HEK293 (cell line): ENCODE data around the gene VAPA.

ENCODE experiments used
- CTCF ChIA-PET: fragments of 350-600 bp; formaldehyde crosslinking; extraction: SDS; loops from one replicate; lab custom pipeline; 2021; ENCODE audit warnings: antibody characterized with exemption; lab: Yijun Ruan, JAX
- POLR2A ChIA-PET: fragments of 300-600 bp; formaldehyde crosslinking; extraction: SDS; loops from one replicate; lab custom pipeline; 2020; ENCODE audit warnings: antibody characterized with exemption, inconsistent platforms; lab: Yijun Ruan, JAX
- H3K27ac ChIP-seq: fragments of 200-500 bp; sonication (Bioruptor generic); 2 replicates; pipeline ENCODE4 v1.5.1; 2014; ENCODE audit warnings: low read depth, low read length, control low read depth, inconsistent platforms; ENCODE audit errors: extremely low read depth
- H3K36me3 ChIP-seq, 2 experiments: fragments of 200-500 bp in 1 of 2; sonication (Bioruptor generic) in 1 of 2; 1 replicate in 1 of 2; 2 replicates in 1 of 2; pipeline ENCODE4 v1.5.1; 2014 to 2017; ENCODE audit warnings: inconsistent platforms in 2 of 2, low read length in 2 of 2; ENCODE audit not compliant: control insufficient read depth in 2 of 2, insufficient read depth in 1 of 2
- H3K4me1 ChIP-seq: fragments of 200-500 bp; sonication (Bioruptor generic); 2 replicates; pipeline ENCODE4 v1.5.1; 2014; ENCODE audit warnings: mild to moderate bottlenecking, low read length, inconsistent platforms; ENCODE audit not compliant: control insufficient read depth, insufficient read depth
- H3K4me3 ChIP-seq: 2 replicates; pipeline ENCODE4 v1.5.1; 2011; ENCODE audit warnings: low read depth, mild to moderate bottlenecking, control low read depth, low read length, moderate library complexity
- H3K9me3 ChIP-seq: fragments of 200-500 bp; sonication (Bioruptor generic); 2 replicates; pipeline ENCODE4 v1.5.1; 2014; ENCODE audit warnings: low read depth, low read length, inconsistent platforms; ENCODE audit not compliant: control insufficient read depth, insufficient read depth
- GFI1B ChIP-seq: fragments of 450-650 bp; formaldehyde crosslinking; IDR thresholded peaks from 2 replicates; pipeline ENCODE4 v1.5.1; 2016; ENCODE audit warnings: missing biosample characterization, missing genetic modification characterization
- MZF1 ChIP-seq: fragments of 450-650 bp; formaldehyde crosslinking; IDR thresholded peaks from 2 replicates; pipeline ENCODE4 v1.5.1; 2017; ENCODE audit warnings: missing biosample characterization, missing genetic modification characterization, borderline replicate concordance
- OVOL3 ChIP-seq: fragments of 450-650 bp; formaldehyde crosslinking; IDR thresholded peaks from 2 replicates; pipeline ENCODE4 v1.5.1; 2016; ENCODE audit warnings: missing biosample characterization, missing genetic modification characterization
- PATZ1 ChIP-seq: fragments of 450-650 bp; formaldehyde crosslinking; IDR thresholded peaks from 2 replicates; pipeline ENCODE4 v1.5.1; 2016; ENCODE audit warnings: missing biosample characterization, missing genetic modification characterization
- PRDM2 ChIP-seq: fragments of 450-650 bp; formaldehyde crosslinking; IDR thresholded peaks from 2 replicates; pipeline ENCODE4 v1.5.1; 2016; ENCODE audit warnings: missing biosample characterization, missing genetic modification characterization, borderline replicate concordance
- PRDM6 ChIP-seq: fragments of 450-650 bp; formaldehyde crosslinking; IDR thresholded peaks from 2 replicates; pipeline ENCODE4 v1.5.1; 2017; ENCODE audit warnings: missing biosample characterization, missing genetic modification characterization
- RBAK ChIP-seq: fragments of 450-650 bp; formaldehyde crosslinking; IDR thresholded peaks from 2 replicates; pipeline ENCODE4 v1.5.1; 2016; ENCODE audit warnings: missing biosample characterization, missing genetic modification characterization
- REPIN1 ChIP-seq: fragments of 450-650 bp; formaldehyde crosslinking; IDR thresholded peaks from 2 replicates; pipeline ENCODE4 v1.5.1; 2017; ENCODE audit warnings: missing biosample characterization, missing genetic modification characterization, low read depth
- TRIM28 ChIP-seq: IDR thresholded peaks from 2 replicates; pipeline ENCODE4 v1.6.1; 2011; ENCODE audit warnings: low read length, control low read depth, borderline replicate concordance
- ZBTB17 ChIP-seq: fragments of 450-650 bp; formaldehyde crosslinking; IDR thresholded peaks from 2 replicates; pipeline ENCODE4 v1.5.1; 2016; ENCODE audit warnings: missing biosample characterization, missing genetic modification characterization
- ZNF112 ChIP-seq: fragments of 450-650 bp; formaldehyde crosslinking; IDR thresholded peaks from 2 replicates; pipeline ENCODE4 v1.5.0; 2017; ENCODE audit warnings: missing biosample characterization, missing genetic modification characterization
- ZNF302 ChIP-seq: fragments of 450-650 bp; formaldehyde crosslinking; IDR thresholded peaks from 2 replicates; pipeline ENCODE4 v1.5.1; 2016; ENCODE audit warnings: missing biosample characterization, missing genetic modification characterization, low read depth
- ZNF394 ChIP-seq: fragments of 450-650 bp; formaldehyde crosslinking; IDR thresholded peaks from 2 replicates; pipeline ENCODE4 v1.5.1; 2016; ENCODE audit warnings: missing biosample characterization, missing genetic modification characterization, mild to moderate bottlenecking, moderate library complexity, borderline replicate concordance
- ZNF510 ChIP-seq: fragments of 450-650 bp; formaldehyde crosslinking; IDR thresholded peaks from 2 replicates; pipeline ENCODE4 v1.5.1; 2018; ENCODE audit warnings: mild to moderate bottlenecking, missing genetic modification characterization, missing biosample characterization; ENCODE audit not compliant: insufficient replicate concordance
- ZNF629 ChIP-seq: fragments of 450-650 bp; formaldehyde crosslinking; IDR thresholded peaks from 2 replicates; pipeline ENCODE4 v1.5.1; 2017; ENCODE audit warnings: missing biosample characterization, missing genetic modification characterization
- ZNF777 ChIP-seq: fragments of 450-650 bp; formaldehyde crosslinking; IDR thresholded peaks from 2 replicates; pipeline ENCODE4 v1.5.1; 2017; ENCODE audit warnings: missing biosample characterization, missing genetic modification characterization, borderline replicate concordance
- TF ChIP-seq, protein P1 (sequence below): fragments of 450-650 bp; formaldehyde crosslinking; IDR thresholded peaks from 2 replicates; pipeline ENCODE4 v1.5.1; 2017; ENCODE audit warnings: missing biosample characterization, missing genetic modification characterization
- TF ChIP-seq, protein P2 (sequence below): fragments of 450-650 bp; formaldehyde crosslinking; conservative IDR thresholded peaks from 2 replicates; pipeline ENCODE4 v1.5.1; 2016; ENCODE audit warnings: low read depth, missing biosample characterization, missing genetic modification characterization
- TF ChIP-seq, protein P3 (sequence below): fragments of 450-650 bp; formaldehyde crosslinking; IDR thresholded peaks from 2 replicates; pipeline ENCODE4 v1.5.0; 2017; ENCODE audit warnings: missing biosample characterization, missing genetic modification characterization, borderline replicate concordance

The VAPA gene

GRCh38 chr18:9878095-9878494 lies 35.7 kb upstream of the VAPA start:
- CTCF ChIA-PET = no interaction called here
- POLR2A ChIA-PET = interaction anchor here (0.6 kb wide), 1 partner anchor 34 kb away, joined by 4 read pairs; no protein-coding TSS in a partner anchor
- H3K27ac ChIP-seq = no peak overlapping the region

More at GRCh38 chr18:9878095-9878494, 35.7 kb upstream of the VAPA start:
- Histone ChIP-seq H3K9me3 (no peaks in the 10 kb centered on the region), H3K4me1 (no peaks in the 10 kb centered on the region), H3K36me3 (no peaks in the 10 kb centered on the region), H3K4me3 (no peak overlapping the region)
- TF ChIP-seq ZNF112 (no peak), ZNF394 (tag by site-specific recombination) (no peak), ZNF777 (no peak), ZNF629 (no peak), RBAK (no peak), TRIM28 (no peak), PRDM2 (tag by site-specific recombination) (no peak), OVOL3 (tag by site-specific recombination) (no peak), PATZ1 (tag by site-specific recombination) (no peak), GFI1B (tag by site-specific recombination) (no peak), PRDM6 (tag by site-specific recombination) (no peak), ZBTB17 (tag by site-specific recombination) (no peak), REPIN1 (tag by site-specific recombination) (no peak), ZNF302 (tag by site-specific recombination) (no peak), MZF1 (tag by site-specific recombination) (no peak), ZNF510 (no peak)
- TF ChIP-seq, protein P1, sequence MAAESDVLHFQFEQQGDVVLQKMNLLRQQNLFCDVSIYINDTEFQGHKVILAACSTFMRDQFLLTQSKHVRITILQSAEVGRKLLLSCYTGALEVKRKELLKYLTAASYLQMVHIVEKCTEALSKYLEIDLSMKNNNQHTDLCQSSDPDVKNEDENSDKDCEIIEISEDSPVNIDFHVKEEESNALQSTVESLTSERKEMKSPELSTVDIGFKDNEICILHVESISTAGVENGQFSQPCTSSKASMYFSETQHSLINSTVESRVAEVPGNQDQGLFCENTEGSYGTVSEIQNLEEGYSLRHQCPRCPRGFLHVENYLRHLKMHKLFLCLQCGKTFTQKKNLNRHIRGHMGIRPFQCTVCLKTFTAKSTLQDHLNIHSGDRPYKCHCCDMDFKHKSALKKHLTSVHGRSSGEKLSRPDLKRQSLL (tag by site-specific recombination) = no peak
- TF ChIP-seq, protein P2, sequence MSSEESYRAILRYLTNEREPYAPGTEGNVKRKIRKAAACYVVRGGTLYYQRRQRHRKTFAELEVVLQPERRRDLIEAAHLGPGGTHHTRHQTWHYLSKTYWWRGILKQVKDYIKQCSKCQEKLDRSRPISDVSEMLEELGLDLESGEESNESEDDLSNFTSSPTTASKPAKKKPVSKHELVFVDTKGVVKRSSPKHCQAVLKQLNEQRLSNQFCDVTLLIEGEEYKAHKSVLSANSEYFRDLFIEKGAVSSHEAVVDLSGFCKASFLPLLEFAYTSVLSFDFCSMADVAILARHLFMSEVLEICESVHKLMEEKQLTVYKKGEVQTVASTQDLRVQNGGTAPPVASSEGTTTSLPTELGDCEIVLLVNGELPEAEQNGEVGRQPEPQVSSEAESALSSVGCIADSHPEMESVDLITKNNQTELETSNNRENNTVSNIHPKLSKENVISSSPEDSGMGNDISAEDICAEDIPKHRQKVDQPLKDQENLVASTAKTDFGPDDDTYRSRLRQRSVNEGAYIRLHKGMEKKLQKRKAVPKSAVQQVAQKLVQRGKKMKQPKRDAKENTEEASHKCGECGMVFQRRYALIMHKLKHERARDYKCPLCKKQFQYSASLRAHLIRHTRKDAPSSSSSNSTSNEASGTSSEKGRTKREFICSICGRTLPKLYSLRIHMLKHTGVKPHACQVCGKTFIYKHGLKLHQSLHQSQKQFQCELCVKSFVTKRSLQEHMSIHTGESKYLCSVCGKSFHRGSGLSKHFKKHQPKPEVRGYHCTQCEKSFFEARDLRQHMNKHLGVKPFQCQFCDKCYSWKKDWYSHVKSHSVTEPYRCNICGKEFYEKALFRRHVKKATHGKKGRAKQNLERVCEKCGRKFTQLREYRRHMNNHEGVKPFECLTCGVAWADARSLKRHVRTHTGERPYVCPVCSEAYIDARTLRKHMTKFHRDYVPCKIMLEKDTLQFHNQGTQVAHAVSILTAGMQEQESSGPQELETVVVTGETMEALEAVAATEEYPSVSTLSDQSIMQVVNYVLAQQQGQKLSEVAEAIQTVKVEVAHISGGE = no peak
- TF ChIP-seq, protein P3, sequence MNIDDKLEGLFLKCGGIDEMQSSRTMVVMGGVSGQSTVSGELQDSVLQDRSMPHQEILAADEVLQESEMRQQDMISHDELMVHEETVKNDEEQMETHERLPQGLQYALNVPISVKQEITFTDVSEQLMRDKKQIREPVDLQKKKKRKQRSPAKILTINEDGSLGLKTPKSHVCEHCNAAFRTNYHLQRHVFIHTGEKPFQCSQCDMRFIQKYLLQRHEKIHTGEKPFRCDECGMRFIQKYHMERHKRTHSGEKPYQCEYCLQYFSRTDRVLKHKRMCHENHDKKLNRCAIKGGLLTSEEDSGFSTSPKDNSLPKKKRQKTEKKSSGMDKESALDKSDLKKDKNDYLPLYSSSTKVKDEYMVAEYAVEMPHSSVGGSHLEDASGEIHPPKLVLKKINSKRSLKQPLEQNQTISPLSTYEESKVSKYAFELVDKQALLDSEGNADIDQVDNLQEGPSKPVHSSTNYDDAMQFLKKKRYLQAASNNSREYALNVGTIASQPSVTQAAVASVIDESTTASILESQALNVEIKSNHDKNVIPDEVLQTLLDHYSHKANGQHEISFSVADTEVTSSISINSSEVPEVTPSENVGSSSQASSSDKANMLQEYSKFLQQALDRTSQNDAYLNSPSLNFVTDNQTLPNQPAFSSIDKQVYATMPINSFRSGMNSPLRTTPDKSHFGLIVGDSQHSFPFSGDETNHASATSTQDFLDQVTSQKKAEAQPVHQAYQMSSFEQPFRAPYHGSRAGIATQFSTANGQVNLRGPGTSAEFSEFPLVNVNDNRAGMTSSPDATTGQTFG (tag by site-specific recombination) = no peak
